ENCODE results near the gene FBXO34.

- TF ChIP-seq, protein P1, sequence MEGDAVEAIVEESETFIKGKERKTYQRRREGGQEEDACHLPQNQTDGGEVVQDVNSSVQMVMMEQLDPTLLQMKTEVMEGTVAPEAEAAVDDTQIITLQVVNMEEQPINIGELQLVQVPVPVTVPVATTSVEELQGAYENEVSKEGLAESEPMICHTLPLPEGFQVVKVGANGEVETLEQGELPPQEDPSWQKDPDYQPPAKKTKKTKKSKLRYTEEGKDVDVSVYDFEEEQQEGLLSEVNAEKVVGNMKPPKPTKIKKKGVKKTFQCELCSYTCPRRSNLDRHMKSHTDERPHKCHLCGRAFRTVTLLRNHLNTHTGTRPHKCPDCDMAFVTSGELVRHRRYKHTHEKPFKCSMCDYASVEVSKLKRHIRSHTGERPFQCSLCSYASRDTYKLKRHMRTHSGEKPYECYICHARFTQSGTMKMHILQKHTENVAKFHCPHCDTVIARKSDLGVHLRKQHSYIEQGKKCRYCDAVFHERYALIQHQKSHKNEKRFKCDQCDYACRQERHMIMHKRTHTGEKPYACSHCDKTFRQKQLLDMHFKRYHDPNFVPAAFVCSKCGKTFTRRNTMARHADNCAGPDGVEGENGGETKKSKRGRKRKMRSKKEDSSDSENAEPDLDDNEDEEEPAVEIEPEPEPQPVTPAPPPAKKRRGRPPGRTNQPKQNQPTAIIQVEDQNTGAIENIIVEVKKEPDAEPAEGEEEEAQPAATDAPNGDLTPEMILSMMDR (IDR thresholded peaks at IDR 0.05): no peak
- TF ChIP-seq POLR2A (IDR thresholded peaks at IDR 0.05): no peak
Measured at GRCh38 chr14:55370883-55371455, 99.7 kb downstream of the FBXO34 start.

Measured in adrenal gland (tissue), 5 donors.